GM18505 (cell line): ENCODE measurements around the gene TSPEAR.
"Not testable (repeated sequence)": the region's sequence is repeated elsewhere in the genome, so short reads cannot be mapped to it uniquely, and the experiment has no call there.

Experiments used
- ATAC-seq: cut with Tn5 transposase; IDR thresholded peaks from one replicate; pipeline ENCODE4 v1.9.1; 2021; ENCODE audit not compliant: unreplicated experiment
- POLR2A ChIP-seq: IDR thresholded peaks from 4 replicates; pipeline ENCODE4 v1.6.1; 2011; ENCODE audit warnings: borderline replicate concordance; ENCODE audit not compliant: insufficient read depth, insufficient read length; ENCODE audit errors: extremely low read depth

The TSPEAR gene

GRCh38 chr21:44583089-44583799 lies 128.1 kb downstream of the TSPEAR start:
- no peak for TF ChIP-seq POLR2A
- ATAC-seq, result no peak

- no peak for ATAC-seq
Measured at GRCh38 chr21:44582055-44582454, 129.3 kb downstream of the TSPEAR start.

GRCh38 chr21:44581158-44581557 lies 130.2 kb downstream of the TSPEAR start:
- ATAC-seq, result no peak
- TF ChIP-seq POLR2A, result no peak

More at GRCh38 chr21:44582055-44582454, 129.3 kb downstream of the TSPEAR start:
- no peak for TF ChIP-seq POLR2A

GRCh38 chr21:44580231-44580821 lies 131.0 kb downstream of the TSPEAR start, which contains the start of gene KRTAP10-5:
Gene KRTAP10-5 (minus strand): TSS chr21:44580604. CDS start chr21:44580578, 26 bp downstream.
- ATAC-seq, result not testable (repeated sequence)

DNA sequence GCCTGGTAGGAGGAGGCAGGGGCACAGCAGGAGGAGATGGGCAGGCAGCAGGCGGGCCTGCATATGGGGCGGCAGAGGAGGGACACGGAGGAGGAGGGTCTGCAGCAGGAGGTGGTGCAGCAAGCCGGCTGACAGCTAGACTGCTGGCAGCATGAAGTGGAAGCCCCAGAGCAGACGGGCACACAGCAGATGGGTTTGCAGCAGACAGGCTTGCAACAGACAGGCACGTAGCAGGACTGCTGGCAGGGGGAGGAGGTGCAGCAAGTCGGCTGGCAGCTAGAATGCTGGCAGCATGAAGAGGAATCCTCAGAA lies 131.6 kb downstream of the TSPEAR start:
- no peak for ATAC-seq
- no peak for TF ChIP-seq POLR2A

DNA sequence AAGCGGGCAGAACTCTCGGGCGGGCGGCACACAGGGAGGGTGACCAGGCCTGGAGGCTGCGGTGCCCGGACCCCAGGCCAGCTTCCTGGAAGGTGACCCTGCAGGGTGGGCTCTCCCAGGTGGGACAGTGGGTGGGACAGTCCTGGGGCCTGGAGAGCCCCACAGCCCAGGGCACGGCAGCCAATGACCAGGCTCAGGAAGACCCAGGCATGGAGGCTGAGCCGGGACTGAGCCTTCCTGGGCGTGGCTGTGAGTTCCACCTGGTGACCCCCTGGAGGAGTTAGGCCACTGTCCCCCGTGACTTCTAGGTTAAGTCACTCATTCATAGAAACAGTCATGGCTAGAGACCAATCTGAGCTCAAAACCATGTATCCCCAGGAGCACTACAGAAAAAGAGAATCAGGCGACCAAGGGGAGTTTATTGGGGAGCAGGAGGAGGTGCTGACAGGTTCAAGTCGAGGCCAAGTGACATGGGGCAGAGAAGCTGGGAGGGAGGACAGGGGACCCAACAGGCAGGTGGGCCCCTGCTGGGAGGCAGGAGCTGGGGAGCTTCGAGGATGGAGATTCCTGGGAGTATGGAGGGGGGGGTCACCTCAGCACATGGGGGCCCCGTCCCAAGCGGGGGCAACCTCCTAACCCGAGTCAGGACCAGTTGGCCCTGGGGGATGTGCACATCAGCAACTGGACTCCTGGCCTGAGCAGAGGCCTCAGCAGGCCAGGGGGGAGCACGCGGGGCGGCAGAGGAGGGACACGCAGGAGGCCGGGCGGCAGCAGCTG lies 132.1 kb downstream of the TSPEAR start:
- TF ChIP-seq POLR2A, result no peak
- ATAC-seq, result no peak

DNA sequence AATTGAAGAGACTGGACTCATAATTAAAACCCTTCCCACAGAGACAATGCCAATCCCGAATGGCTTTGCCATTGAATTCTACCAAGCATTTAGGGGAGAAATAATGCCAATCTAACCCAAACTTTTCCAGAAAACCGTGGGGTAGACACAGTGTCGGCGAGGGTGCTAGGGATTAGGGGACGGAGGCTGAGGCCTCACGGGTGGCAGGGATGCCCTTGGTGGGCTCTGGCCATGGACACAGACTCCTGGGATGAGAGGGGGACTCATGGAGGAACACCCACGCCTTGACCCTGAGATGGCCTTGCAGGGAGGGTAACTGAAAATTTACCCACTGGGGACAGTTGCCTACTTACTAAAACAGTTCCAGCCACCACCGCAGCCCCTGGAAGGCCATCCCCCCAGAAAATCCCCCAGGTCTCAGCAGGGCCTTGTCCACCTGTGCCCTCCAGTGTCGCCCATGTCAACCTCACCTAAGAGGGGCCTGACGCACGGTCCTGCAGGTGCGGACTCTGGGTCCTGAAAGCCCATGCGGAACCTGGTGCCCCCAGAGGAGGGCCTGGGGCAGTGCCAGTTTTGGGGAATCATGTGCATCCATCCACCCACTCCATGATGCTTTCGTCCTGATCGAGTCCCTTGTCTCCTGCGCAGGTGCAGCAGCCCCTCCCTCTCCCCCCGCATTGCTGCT lies 132.9 kb downstream of the TSPEAR start:
- ATAC-seq, result no peak
- TF ChIP-seq POLR2A, result no peak

GRCh38 chr21:44576025-44576420 lies 135.3 kb downstream of the TSPEAR start:
- no peak for TF ChIP-seq POLR2A
- no peak for ATAC-seq

GRCh38 chr21:44575307-44576024 lies 135.9 kb downstream of the TSPEAR start:
- ATAC-seq, result no peak
- no peak for TF ChIP-seq POLR2A

DNA sequence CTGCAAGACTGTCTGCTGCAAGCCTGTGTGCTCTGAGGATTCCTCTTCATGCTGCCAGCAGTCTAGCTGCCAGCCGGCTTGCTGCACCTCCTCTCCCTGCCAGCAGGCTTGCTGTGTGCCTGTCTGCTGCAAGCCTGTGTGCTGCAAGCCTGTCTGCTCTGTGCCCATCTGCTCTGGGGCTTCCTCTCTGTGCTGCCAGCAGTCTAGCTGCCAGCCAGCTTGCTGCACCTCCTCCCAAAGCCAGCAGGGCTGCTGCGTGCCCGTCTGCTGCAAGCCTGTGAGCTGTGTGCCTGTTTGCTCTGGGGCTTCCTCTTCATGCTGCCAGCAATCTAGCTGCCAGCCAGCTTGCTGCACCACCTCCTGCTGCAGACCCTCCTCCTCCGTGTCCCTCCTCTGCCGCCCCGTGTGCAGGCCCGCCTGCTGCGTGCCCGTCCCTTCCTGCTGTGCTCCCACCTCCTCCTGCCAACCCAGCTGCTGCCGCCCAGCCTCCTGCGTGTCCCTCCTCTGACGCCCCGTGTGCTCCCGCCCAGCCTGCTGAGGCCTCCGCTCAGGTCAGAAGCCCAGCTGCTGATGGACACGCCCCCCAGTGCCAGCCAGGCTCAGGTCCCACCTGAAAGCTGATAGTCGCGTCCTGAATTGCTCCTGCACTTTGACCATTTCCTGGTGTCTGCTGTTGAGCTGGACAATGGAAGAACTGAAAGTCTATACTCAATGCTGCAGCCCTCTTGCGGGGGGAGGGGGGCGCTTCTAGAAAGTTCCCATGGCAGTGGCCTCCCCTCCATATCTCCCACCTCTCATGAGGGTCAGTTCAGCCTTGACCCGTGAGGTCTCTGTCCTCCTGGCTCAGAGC lies 136.7 kb downstream of the TSPEAR start:
- no peak for TF ChIP-seq POLR2A
- ATAC-seq, result no peak

GRCh38 chr21:44573630-44574456 lies 137.5 kb downstream of the TSPEAR start, which contains the start of gene KRTAP10-4:
Gene KRTAP10-4 (plus strand): TSS chr21:44573729. CDS start chr21:44573759, 30 bp downstream.
- not testable (repeated sequence) for ATAC-seq
